B cell (primary cell): Measurements from ENCODE around the gene TSSC4. TPM values are rescaled to one million over a fixed set of nuclear protein-coding genes. Genes with fewer than 3 reads are reported as not detected.

Experiments used
- ATAC-seq: fragments of 200-7000 bp; cut with Tn5 transposase; one replicate; pipeline ENCODE4 v1.10.0; 2021; ENCODE audit warnings: low read depth, mild to moderate bottlenecking, moderate number of reproducible peaks, moderate library complexity
- CTCF ChIA-PET: fragments of 350-600 bp; sonication (Branson Sonifier 250); formaldehyde crosslinking; loops from one replicate; lab custom pipeline; 2021; ENCODE audit warnings: antibody characterized with exemption, inconsistent platforms; lab: Charles Lee
- POLR2A ChIA-PET: fragments of 350-600 bp; sonication (Branson Sonifier 250); formaldehyde crosslinking; loops from one replicate; lab custom pipeline; 2021; ENCODE audit warnings: antibody characterized with exemption; lab: Charles Lee
- DNase-seq: peaks from one replicate; pipeline ENCODE4 v3.0.0; 2013
- H2AFZ ChIP-seq: 2 replicates; pipeline ENCODE4 v1.6.1; 2012; ENCODE audit warnings: mild to moderate bottlenecking, low read depth, low read length; ENCODE audit not compliant: insufficient read depth, poor library complexity, severe bottlenecking
- H3K27ac ChIP-seq, 2 donors: 1 replicate in 1 of 2; 2 replicates in 1 of 2; pipeline ENCODE4 v1.5.1; 2012 to 2013; ENCODE audit warnings: low read length in 2 of 2, mild to moderate bottlenecking in 2 of 2, moderate library complexity in 1 of 2
- H3K27me3 ChIP-seq, 4 experiments: fragments of 200-600 bp in 1 of 4; sonication (generic) in 1 of 4; replicated peaks in 1 of 4; 1 replicate in 2 of 4; 2 replicates in 2 of 4; pipeline versions ENCODE4 v1.6.1 to v1.7.0; 2013 to 2016; ENCODE audit warnings: low read length in 3 of 4, mild to moderate bottlenecking in 2 of 4, mixed read lengths in 1 of 4, moderate library complexity in 1 of 4; ENCODE audit not compliant: insufficient read depth in 4 of 4, control insufficient read depth in 3 of 4; ENCODE audit errors: control extremely low read depth in 1 of 4
- H3K36me3 ChIP-seq, 2 experiments: replicated peaks in 1 of 2; 1 replicate in 1 of 2; 2 replicates in 1 of 2; pipeline versions ENCODE4 v1.6.1 to v1.7.1; 2013; ENCODE audit warnings: low read length in 1 of 2; ENCODE audit not compliant: insufficient read depth in 2 of 2, control insufficient read depth in 1 of 2; ENCODE audit errors: control extremely low read depth in 1 of 2, extremely low read depth in 1 of 2
- H3K4me1 ChIP-seq, 2 donors: fragments of 200-600 bp in 1 of 2; sonication (generic) in 1 of 2; 1 replicate in 1 of 2; 2 replicates in 1 of 2; pipeline versions ENCODE4 v1.5.1 to v1.6.1; 2013 to 2017; ENCODE audit warnings: low read length in 2 of 2; ENCODE audit not compliant: control insufficient read depth in 2 of 2, insufficient read depth in 2 of 2
- H3K4me2 ChIP-seq: replicated peaks from 2 replicates; pipeline ENCODE3; 2012; ENCODE audit warnings: mild to moderate bottlenecking, low read depth, low read length; ENCODE audit not compliant: poor library complexity, severe bottlenecking
- H3K4me3 ChIP-seq, 5 experiments: fragments of 200-600 bp in 1 of 5; sonication (generic) in 1 of 5; 1 replicate in 3 of 5; 2 replicates in 2 of 5; pipeline versions ENCODE4 v1.5.1 to v1.7.0; 2011 to 2016; ENCODE audit warnings: low read length in 4 of 5, mild to moderate bottlenecking in 4 of 5, low read depth in 2 of 5, control low read depth in 1 of 5, moderate library complexity in 1 of 5; ENCODE audit not compliant: insufficient read depth in 1 of 5; ENCODE audit errors: control extremely low read depth in 1 of 5, extremely low read depth in 1 of 5
- H3K79me2 ChIP-seq: fragments of 200-600 bp; sonication (generic); one replicate; pipeline ENCODE4 v1.6.0; 2016; ENCODE audit warnings: low read length; ENCODE audit not compliant: control insufficient read depth, insufficient read depth
- H3K9ac ChIP-seq: fragments of 200-600 bp; sonication (generic); 2 replicates; pipeline ENCODE4 v1.6.1; 2017; ENCODE audit warnings: mild to moderate bottlenecking, low read length, moderate library complexity
- H3K9me3 ChIP-seq, 3 donors: one replicate each; pipeline versions ENCODE4 v1.6.1 to v1.7.1; 2013; ENCODE audit warnings: low read length in 2 of 3; ENCODE audit not compliant: control insufficient read depth in 2 of 3, insufficient read depth in 1 of 3; ENCODE audit errors: control extremely low read depth in 1 of 3
- H4K20me1 ChIP-seq: 2 replicates; pipeline ENCODE4 v1.6.0; 2012; ENCODE audit warnings: mild to moderate bottlenecking, low read length; ENCODE audit not compliant: insufficient read depth, control insufficient read depth, poor library complexity, severe bottlenecking
- H3K27ac Mint-ChIP-seq: one replicate; pipeline ENCODE4 v1.8.0; 2021; ENCODE audit warnings: mixed read lengths
- H3K27me3 Mint-ChIP-seq: one replicate; pipeline ENCODE4 v1.8.0; 2021; ENCODE audit warnings: mixed read lengths
- H3K4me1 Mint-ChIP-seq: one replicate; pipeline ENCODE4 v1.8.0; 2021; ENCODE audit warnings: mixed read lengths
- H3K4me3 Mint-ChIP-seq: one replicate; pipeline ENCODE4 v1.8.0; 2021; ENCODE audit warnings: mixed read lengths
- H3K9me3 Mint-ChIP-seq: one replicate; pipeline ENCODE4 v1.8.0; 2022; ENCODE audit warnings: mixed read lengths; ENCODE audit not compliant: insufficient read depth
- EZH2 ChIP-seq: IDR thresholded peaks from 2 replicates; pipeline ENCODE4 v1.6.1; 2012; ENCODE audit warnings: borderline replicate concordance, low read depth, mild to moderate bottlenecking, moderate library complexity, low read length; ENCODE audit not compliant: insufficient read depth, poor library complexity, severe bottlenecking
- WGBS: methylation state at CpG from one replicate; pipeline ENCODE4 v1.1.5; 2013; ENCODE audit warnings: missing lambda C conversion rate; ENCODE audit not compliant: insufficient coverage; 5-methylcytosine and 5-hydroxymethylcytosine counted together
- intact Hi-C: fragments of 100-400 bp; cut with micrococcal nuclease; formaldehyde crosslinking; loops from one replicate; pipeline ENCODE4 v1.10.0; 2022
- polyA plus RNA-seq: library from polyadenylated mRNA; depleted of rRNA; stranded (reverse); fragments of >200 nt; gene quantifications from 2 replicates; pipeline ENCODE4 v1.2.3, GENCODE V29; 2012
- total RNA-seq, 2 donors: library from RNA; stranded (reverse); fragments of 120-200 nt in 1 of 2; gene quantifications; 1 replicate in 1 of 2; 2 replicates in 1 of 2; pipeline versions ENCODE4 v1.2.3 to v1.2.4, GENCODE V29; 2013 to 2022
- TF ChIP-seq, protein P1 (sequence below): fragments of 200-600 bp; IDR thresholded peaks from one replicate; pipeline ENCODE4 v1.8.0; 2022; ENCODE audit warnings: antibody characterized with exemption, mild to moderate bottlenecking

Gene TSSC4
- total and polyA plus RNA-seq, 2 donors (not counting 1 experiment from before 2014, with no cell fraction given), result 49.4 to 57.5 TPM

DNA sequence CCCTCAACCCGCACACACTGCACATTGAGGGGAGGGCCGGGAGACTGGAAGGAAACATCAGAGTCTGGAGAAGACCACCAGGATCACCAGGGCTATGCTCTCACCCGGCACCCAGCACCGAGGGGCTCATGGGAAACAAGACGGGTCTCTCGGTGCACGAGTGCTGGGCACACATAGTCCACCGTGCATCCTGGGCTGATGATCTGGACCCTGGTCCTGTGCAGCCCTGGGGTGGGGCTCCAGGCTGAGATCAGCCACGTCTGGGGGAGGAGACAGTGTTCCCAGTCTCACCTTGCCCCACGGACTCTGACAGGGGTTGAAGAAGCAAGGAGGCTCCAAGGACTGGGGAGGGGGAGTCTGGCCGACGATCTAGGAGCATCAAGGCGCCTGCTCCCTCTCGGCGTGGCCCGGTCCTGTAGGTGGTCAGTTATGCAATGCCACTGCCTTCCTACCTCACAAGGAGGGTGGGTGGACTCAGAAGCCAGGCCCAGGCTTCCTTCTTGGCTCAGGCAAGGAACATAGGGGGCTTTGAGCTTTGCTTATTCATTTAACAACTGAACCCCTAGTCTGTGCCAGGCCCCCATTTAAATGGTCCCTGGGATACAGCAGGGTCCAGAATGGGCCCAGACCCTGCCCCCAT is 34.9 kb upstream of the TSSC4 start:
- no peaks in the 10 kb centered on the region for H3K27me3 ChIP-seq
- Mint-ChIP-seq H3K27ac (no peak overlapping the region), H3K27me3 (no peaks in the 10 kb centered on the region), H3K4me1 (peaks cover 2% of the 10 kb centered on the region), H3K9me3 (no peaks in the 10 kb centered on the region), H3K4me3 (no peak overlapping the region)
- H2AFZ ChIP-seq, result no peak overlapping the region
- no peak overlapping the region for H3K9ac ChIP-seq
- no peak overlapping the region for H3K4me3 ChIP-seq
- ChIA-PET CTCF (no interaction called here), POLR2A (no interaction called here)
- TF ChIP-seq, protein P1, sequence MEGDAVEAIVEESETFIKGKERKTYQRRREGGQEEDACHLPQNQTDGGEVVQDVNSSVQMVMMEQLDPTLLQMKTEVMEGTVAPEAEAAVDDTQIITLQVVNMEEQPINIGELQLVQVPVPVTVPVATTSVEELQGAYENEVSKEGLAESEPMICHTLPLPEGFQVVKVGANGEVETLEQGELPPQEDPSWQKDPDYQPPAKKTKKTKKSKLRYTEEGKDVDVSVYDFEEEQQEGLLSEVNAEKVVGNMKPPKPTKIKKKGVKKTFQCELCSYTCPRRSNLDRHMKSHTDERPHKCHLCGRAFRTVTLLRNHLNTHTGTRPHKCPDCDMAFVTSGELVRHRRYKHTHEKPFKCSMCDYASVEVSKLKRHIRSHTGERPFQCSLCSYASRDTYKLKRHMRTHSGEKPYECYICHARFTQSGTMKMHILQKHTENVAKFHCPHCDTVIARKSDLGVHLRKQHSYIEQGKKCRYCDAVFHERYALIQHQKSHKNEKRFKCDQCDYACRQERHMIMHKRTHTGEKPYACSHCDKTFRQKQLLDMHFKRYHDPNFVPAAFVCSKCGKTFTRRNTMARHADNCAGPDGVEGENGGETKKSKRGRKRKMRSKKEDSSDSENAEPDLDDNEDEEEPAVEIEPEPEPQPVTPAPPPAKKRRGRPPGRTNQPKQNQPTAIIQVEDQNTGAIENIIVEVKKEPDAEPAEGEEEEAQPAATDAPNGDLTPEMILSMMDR, result no peak
- no peak for TF ChIP-seq EZH2
- no peak overlapping the region for H3K4me2 ChIP-seq
- intact Hi-C loops, result no loop called here
- whole genome bisulfite sequencing, result 91% methylated on average over 8 of the region's 16 CpGs
- no peak overlapping the region for H3K27ac ChIP-seq
- DNase-seq (no peak), ATAC-seq (no peak)
- no peaks in the 10 kb centered on the region for H3K9me3 ChIP-seq
- no peaks in the 10 kb centered on the region for H4K20me1 ChIP-seq
- H3K79me2 ChIP-seq, result no peaks in the 10 kb centered on the region
- no peaks in the 10 kb centered on the region for H3K4me1 ChIP-seq
- H3K36me3 ChIP-seq, result no peaks in the 10 kb centered on the region

DNA sequence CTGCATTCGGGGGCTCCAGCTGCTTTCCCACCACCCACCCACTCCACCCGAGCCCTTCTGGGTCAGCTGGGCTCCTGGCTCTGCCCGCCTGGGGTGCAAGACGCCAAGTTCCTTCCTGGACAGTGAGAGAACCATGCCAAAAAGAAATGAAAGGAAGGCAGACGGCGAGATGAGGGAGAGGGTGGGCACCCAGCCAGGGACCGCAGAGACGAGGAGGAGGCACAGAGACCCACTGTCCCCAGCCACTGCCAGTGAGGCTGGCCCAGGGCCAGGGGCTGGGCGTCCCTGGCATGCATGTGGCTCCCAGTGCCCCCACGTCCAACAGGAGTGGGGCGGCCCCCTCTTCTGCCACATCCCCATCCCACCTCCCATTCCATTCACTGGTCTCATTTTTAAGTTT is 34.3 kb upstream of the TSSC4 start:
- POLR2A ChIA-PET, result no interaction called here
- CTCF ChIA-PET, result interaction anchor here (1.2 to 1.5 kb wide), 2 partner anchors 60 to 62 kb away, joined by 3 to 4 read pairs; no protein-coding TSS in a partner anchor
- no peak overlapping the region for H2AFZ ChIP-seq
- no peaks in the 10 kb centered on the region for H4K20me1 ChIP-seq
- ATAC-seq, result no peak
- H3K4me3 ChIP-seq, result no peak overlapping the region
- Mint-ChIP-seq H3K27ac (no peak overlapping the region), H3K4me1 (peaks cover 2% of the 10 kb centered on the region), H3K4me3 (no peak overlapping the region), H3K9me3 (no peaks in the 10 kb centered on the region), H3K27me3 (no peaks in the 10 kb centered on the region)
- TF ChIP-seq EZH2, result no peak
- TF ChIP-seq, protein P1, result no peak
- intact Hi-C loops, result no loop called here
- no peaks in the 10 kb centered on the region for H3K79me2 ChIP-seq
- H3K27me3 ChIP-seq, result no peaks in the 10 kb centered on the region
- DNase-seq, result no peak
- H3K9ac ChIP-seq, result no peak overlapping the region
- H3K36me3 ChIP-seq, result no peaks in the 10 kb centered on the region
- WGBS, result 46% methylated on average over 9 of the region's 11 CpGs
- no peak overlapping the region for H3K27ac ChIP-seq
- H3K9me3 ChIP-seq, result no peaks in the 10 kb centered on the region
- H3K4me2 ChIP-seq, result no peak overlapping the region
- H3K4me1 ChIP-seq, result no peaks in the 10 kb centered on the region
